Fibroblast of skin of left quadriceps (primary cell): ENCODE results near the gene CCDC12.

ENCODE experiments used
- DNase-seq, 2 experiments: peaks; one replicate each; pipeline ENCODE4 v3.0.0-alpha.2; 2013; ENCODE audit warnings: low read depth in 2 of 2

The CCDC12 gene

DNA sequence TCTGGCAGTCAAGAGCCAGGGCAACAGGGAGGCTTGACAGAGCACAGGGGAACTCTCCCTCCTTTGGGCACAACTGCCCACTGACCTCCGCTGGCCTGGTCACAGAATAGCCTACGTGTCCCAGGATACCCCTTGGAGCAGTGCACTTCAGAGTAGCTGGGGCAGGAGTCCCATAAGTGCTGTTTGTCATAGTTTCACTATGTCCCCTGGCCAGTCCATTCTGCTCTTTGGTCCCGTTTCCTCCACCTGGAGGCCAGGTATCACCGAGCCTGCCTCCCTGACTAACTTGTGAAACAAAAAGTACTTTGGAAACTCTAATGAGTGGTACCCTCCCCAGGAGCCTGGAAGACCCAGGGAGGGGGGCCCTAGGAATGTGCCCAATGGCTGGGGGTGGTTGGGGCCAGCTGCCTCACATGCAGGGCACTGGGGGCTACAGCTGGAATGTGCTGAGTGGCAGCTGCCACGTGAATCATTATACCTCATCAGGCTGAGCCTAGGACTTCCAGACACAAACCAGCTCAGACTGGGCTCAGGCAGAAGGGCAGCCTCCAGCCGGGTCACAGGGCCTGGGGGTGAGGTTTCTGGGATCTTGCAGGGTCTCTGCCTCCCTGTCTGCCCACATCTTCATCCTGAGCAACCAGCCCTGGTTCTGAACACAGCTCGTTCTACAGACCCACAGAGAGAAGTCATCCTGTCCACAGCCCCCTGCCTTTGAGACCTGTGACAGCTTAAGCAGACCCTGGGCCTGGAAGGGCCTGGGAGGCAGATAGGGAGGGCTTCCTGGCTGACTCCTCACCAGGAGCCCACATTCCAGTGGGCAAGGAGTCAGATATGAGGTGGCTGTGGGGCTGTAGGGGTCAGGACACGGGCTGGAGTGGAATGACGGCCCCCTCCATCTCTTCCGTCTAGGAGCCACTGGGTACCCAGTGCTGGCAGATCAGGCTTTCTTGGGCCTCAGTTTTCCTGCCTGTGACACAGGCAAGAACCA, 99.9 kb downstream of the CCDC12 start:
- DNase-seq: no peak

DNA sequence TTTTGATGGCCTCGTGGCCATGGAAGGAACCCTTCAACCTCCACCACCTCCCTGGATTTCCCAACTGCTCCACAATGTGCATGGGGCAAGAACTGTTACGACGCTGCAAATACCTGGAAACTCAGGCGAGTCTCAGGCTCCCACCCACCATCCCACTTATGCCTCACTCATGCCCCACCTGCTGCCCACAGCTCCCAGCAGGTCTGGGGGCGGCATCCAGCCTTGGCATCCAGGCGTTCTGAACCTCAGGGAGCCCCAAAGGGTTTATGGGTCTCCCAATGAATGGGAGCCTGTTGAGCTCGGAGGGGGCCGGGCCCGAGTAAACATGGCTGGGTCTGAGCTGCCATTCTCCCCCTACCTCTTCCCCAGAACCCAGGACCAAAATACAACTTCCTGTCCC, 101.0 kb downstream of the CCDC12 start:
- DNase-seq: no peak

DNA sequence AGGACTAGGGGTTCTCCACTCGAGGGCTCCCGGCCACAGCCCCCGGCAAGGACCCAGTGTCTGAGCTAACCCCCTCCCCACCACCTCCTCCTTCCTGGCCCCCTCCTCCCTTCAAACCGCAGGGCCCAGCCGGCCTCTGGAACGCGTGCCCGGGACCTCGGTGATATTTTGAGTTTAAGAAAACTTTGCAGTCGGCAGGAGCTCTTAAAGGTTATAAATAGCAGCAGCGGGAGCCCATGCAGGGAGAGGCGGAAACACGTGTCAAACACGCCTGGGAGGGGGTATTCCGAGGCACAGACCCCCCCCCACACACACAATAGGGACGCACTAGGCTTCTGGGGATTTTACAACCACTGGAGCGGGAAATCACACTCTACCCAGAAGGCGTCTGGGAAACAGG, 102.1 kb downstream of the CCDC12 start:
- peak in 1 of 2 experiments; percentile 17 for DNase-seq

DNA sequence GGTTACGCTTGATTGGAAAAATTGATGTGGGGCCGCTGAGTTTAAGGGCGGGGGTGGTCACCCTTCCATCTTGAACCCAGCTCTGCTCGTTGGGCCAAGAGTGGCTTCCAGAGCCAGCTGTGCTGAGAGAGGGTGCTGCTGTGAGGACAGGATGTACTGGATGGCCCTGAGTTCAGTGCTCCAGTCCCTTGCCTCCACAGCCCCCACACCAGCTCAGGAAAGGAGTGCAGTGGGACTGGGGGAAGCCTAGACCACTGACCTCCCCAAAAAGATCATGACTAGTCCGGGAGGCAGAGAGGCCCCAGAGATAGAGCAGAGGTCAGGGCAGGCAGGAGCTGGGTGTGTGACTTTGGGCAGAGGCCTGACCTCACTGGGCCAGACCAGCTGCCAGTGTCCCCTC, 103.0 kb downstream of the CCDC12 start:
- DNase-seq: no peak
